C4-2B (cell line): Measurements from ENCODE around the gene SLC46A1.
"Not testable (repeated sequence)": the region's sequence is repeated elsewhere in the genome, so short reads cannot be mapped to it uniquely, and the experiment has no call there.

Experiments used
- H3K27ac ChIP-seq: fragments of 450-650 bp; 2 replicates; pipeline ENCODE4 v1.5.1; 2017
- ZFX ChIP-seq: fragments of 450-650 bp; IDR thresholded peaks from 2 replicates; pipeline ENCODE4 v1.6.1; 2017
- TF ChIP-seq, protein P1 (sequence below): fragments of 450-650 bp; conservative IDR thresholded peaks from 2 replicates; pipeline ENCODE4 v1.5.1; 2017; ENCODE audit warnings: mild to moderate bottlenecking

SLC46A1 gene

DNA sequence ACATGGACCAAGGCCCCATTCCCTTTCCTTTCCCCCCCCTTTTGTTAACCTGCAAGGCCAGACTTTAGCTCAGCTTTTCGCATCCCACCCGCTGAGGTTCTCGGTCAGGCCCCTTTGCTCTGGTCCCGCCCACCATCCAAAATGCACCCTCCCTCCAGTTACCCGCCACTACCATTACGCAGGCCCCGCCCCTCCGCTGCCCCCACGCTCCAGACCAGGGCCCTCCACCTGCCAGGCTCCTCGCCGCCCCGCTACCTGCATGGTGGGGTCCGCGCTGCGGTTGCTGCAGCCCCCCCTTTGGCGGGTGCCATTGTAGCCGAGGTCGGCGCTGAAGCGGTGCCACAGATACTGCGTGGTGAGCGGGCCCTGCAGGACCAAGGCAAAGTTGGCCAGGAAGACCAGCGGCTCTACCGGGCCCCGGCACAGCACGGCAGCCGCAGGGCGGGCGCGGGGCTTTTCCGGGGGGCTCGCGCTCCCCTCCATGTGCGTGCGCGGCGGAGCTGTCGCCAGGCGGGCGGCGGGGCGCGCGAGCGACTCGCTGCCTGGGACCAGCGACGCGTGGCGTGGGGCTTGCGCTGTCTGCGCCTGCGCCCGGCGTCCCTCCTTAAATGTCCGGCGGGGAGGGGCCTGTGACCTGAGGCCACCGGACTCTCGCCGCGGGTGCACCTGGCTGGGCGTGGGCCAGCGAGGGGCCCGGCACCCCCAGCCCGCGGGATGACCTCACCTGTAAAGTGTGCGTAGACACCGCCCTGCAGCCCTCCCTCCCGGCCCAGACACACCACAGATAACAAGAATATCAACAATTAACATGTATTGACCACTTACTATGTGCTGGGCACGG lies at the start of gene SLC46A1:
TSS of gene SLC46A1 (minus strand) at position 581 of the 841 bp plus-strand sequence. CDS start at position 483, 98 bp downstream.
- TF ChIP-seq, protein P1, sequence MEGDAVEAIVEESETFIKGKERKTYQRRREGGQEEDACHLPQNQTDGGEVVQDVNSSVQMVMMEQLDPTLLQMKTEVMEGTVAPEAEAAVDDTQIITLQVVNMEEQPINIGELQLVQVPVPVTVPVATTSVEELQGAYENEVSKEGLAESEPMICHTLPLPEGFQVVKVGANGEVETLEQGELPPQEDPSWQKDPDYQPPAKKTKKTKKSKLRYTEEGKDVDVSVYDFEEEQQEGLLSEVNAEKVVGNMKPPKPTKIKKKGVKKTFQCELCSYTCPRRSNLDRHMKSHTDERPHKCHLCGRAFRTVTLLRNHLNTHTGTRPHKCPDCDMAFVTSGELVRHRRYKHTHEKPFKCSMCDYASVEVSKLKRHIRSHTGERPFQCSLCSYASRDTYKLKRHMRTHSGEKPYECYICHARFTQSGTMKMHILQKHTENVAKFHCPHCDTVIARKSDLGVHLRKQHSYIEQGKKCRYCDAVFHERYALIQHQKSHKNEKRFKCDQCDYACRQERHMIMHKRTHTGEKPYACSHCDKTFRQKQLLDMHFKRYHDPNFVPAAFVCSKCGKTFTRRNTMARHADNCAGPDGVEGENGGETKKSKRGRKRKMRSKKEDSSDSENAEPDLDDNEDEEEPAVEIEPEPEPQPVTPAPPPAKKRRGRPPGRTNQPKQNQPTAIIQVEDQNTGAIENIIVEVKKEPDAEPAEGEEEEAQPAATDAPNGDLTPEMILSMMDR: no peak
- peak; percentile 80; the same call in 1 of the 2 replicates for TF ChIP-seq ZFX
- peak within 1 kb of the TSS; percentile 83 for H3K27ac ChIP-seq

DNA sequence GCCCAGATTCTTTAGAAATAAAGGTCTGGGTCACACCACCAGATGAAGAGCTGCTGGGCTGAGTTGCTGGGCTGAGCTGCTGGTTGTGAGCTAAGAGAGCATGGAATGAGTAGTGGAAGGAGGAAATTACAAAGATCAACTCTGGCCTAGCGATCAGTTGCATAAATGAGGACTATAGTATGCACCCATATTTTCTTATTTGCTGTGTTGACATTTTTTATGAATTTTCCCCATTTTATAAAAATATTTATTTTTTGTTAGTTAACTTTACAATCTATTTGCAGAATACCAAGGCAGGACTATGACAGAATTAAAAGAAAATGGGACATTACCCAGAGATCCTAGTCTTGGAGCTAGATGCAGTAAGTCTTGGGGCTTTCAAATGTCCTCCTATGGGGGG lies 43.8 kb upstream of the SLC46A1 start:
- no peak for TF ChIP-seq ZFX
- TF ChIP-seq, protein P1: no peak
- H3K27ac ChIP-seq: no peak overlapping the region

DNA sequence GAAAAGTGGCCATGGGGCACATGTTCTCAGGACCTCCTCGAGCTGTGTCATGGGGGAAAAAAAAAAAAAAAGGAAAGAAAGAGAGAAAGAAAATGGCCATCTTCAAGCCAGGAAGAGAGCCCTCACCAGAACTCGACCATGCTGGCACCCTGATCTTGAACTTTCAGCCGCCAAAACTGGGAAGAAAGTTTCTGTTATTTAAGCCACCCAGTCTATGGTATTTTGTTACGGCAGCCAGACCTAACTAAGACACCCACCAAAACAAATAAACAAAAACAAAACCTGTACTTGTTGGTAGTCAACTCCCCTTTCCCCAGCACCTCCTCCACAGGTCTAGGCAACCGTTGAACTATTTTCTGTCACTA lies 41.4 kb upstream of the SLC46A1 start:
- TF ChIP-seq, protein P1: no peak
- TF ChIP-seq ZFX: no peak
- H3K27ac ChIP-seq: no peak overlapping the region

DNA sequence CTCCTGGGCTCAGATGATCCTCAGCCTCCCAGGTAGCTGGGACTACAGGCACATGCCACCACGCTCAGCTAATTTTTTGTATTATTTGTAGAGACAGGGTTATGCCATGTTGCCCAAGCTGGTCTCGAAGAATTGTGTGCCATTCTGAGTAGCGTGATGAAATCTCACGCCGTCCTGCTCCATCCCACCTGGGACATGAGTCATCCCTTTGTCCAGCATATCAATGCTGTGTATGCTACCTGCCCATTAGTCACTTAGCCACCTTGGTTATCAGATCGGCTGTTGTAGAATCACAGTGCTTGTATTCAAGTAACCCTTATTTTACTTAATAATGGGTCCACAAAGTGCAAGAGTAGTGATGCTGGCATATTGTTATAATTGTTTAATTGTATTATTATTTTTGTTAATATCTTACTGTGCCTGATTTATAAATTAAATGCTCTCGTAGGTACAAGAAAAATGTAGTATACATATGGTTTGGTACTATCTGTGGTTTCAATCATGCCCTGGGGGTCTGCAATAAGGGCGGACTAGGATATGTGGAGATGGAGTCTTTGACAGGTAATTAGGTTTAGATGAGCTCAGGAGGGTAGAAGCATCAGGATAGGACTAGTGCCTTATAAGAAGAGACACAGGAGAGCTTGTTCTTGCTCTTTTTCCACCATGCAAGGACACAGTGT lies 40.8 kb upstream of the SLC46A1 start:
- no peak for TF ChIP-seq ZFX
- TF ChIP-seq, protein P1: no peak

DNA sequence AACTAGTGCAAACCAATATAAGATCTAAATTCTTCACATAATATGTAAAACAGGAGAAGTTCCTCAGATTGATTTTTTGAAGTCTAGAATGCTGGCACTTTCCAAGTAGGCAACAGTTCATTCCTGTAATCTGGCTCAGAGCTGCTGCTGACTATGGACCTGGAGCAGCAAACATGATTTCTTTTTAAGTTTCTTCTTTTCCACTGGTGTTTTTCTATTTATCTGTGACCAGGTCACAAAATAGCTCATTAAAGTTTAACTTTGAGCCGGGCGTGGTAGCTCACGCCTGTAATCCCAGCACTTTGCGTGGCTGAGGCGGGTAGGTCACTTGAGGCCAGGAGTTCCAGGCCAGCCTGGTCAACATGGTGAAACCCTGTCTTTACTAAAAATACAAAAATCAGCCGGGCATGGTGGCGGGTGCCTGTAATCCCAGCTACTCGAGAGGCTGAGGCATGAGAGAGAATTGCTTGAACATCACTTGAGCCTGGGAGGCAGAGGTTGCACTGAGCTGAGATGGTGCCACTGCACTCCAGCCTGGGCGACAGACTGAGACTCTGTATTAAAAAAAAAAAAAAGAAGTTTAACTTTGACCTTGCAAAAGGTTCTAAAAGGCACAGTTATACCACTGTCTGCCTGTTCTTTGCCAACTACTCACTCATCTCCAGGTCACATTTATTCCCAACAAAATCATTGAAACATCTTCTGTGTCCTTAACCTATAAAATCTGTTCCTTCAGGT lies 38.1 kb upstream of the SLC46A1 start:
- TF ChIP-seq, protein P1: no peak
- TF ChIP-seq ZFX: no peak
- no peak overlapping the region for H3K27ac ChIP-seq

More for the DNA sequence above, 40.8 kb upstream of the SLC46A1 start:
- no peak overlapping the region for H3K27ac ChIP-seq

DNA sequence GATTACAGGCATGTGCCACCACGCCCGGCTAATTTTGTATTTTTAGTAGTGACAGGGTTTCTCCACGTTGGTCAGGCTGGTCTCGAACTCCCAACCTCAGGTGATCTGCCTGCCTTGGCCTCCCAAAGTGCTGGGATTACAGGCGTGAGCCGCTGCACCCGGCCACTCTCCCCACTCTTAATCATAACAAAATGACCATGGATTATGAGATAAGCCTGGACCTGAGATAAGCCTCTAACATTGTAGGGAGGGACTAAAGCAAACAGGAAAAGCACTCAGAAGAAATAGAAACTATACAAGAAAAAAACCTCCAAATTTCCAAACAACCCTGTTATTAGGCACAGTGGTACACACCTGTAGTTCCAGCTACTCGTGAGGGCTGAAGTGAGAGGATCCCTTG lies 28.3 kb upstream of the SLC46A1 start:
- H3K27ac ChIP-seq: not testable (repeated sequence)

DNA sequence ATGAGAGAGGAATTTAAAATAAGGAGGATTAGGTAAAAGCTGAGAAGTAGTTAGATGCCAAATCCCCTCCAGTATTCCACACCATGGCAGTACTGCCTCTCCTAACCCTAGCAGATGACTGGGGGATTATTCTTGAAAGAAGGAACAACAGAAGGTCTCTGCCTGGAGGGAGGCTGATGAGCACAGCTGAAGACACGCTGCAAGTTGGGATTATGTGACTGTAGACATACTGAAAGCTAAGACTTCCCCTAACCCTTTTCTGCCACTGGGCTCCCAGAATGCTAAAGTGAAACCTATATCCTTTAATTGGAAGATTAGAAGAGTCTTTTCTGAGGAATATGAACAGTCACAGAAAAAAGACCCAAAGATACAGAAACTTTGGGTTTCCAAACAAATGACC lies 27.7 kb upstream of the SLC46A1 start:
- H3K27ac ChIP-seq: no peak overlapping the region
- TF ChIP-seq ZFX: no peak
- TF ChIP-seq, protein P1: no peak

DNA sequence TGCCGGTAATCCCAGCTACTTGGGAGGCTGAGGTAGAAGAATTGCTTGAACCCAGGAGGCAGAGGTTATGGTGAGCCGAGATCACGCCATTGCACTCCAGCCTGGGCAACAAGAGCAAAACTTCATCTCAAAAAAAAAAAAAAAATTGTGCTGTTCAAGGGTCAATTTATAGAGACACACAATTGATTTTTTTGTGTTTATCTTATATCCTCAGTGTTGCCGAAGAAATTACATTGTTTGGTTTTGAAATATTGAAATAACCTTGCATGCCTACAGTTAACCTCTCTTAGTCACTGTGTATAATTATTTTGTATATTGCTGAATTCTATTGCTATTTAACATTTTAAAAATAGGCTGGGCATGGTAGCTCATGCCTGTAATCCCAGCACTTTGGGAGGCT lies 22.0 kb upstream of the SLC46A1 start:
- H3K27ac ChIP-seq: not testable (repeated sequence)
